MM.1S (cell line): ENCODE measurements around the gene EN2.

ENCODE experiments used
- EZH2 ChIP-seq: fragments of 300-600 bp; sonication (generic); optimal IDR thresholded peaks from 2 replicates; pipeline ENCODE3; 2017; ENCODE audit warnings: low read depth, mild to moderate bottlenecking, antibody characterized with exemption, low read length, mixed read lengths
- EZH2phosphoT487 ChIP-seq: fragments of 300-600 bp; sonication (generic); IDR thresholded peaks from 2 replicates; pipeline ENCODE4 v1.6.1; 2018; ENCODE audit warnings: antibody characterized with exemption, low read length
- TF ChIP-seq, protein P1 (sequence below): fragments of 300-600 bp; sonication (generic); IDR thresholded peaks from 2 replicates; pipeline ENCODE4 v1.5.1; 2016; ENCODE audit warnings: antibody characterized with exemption, low read length, mixed read lengths

- TF ChIP-seq, protein P1, sequence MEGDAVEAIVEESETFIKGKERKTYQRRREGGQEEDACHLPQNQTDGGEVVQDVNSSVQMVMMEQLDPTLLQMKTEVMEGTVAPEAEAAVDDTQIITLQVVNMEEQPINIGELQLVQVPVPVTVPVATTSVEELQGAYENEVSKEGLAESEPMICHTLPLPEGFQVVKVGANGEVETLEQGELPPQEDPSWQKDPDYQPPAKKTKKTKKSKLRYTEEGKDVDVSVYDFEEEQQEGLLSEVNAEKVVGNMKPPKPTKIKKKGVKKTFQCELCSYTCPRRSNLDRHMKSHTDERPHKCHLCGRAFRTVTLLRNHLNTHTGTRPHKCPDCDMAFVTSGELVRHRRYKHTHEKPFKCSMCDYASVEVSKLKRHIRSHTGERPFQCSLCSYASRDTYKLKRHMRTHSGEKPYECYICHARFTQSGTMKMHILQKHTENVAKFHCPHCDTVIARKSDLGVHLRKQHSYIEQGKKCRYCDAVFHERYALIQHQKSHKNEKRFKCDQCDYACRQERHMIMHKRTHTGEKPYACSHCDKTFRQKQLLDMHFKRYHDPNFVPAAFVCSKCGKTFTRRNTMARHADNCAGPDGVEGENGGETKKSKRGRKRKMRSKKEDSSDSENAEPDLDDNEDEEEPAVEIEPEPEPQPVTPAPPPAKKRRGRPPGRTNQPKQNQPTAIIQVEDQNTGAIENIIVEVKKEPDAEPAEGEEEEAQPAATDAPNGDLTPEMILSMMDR = no peak
- TF ChIP-seq EZH2phosphoT487 = no peak
- TF ChIP-seq EZH2 = no peak
These were observed 24.7 kb downstream of the EN2 start for GRCh38 chr7:155482511-155483183.
